Stimulated activated CD8-positive, alpha-beta memory T cell treated with anti-CD3 and anti-CD28 coated beads, Interleukin-12 subunit alpha, Interleukin-12 subunit beta, amount 100 ng/mL, for 1 hour (primary cell): ENCODE measurements around the gene SERPINA12.
"Not testable (repeated sequence)": the region's sequence is repeated elsewhere in the genome, so short reads cannot be mapped to it uniquely, and the experiment has no call there.

Experiments
- DNase-seq: peaks from one replicate; pipeline ENCODE4 v3.0.0-alpha.2; 2020; ENCODE audit warnings: low read depth

Gene SERPINA12

DNA sequence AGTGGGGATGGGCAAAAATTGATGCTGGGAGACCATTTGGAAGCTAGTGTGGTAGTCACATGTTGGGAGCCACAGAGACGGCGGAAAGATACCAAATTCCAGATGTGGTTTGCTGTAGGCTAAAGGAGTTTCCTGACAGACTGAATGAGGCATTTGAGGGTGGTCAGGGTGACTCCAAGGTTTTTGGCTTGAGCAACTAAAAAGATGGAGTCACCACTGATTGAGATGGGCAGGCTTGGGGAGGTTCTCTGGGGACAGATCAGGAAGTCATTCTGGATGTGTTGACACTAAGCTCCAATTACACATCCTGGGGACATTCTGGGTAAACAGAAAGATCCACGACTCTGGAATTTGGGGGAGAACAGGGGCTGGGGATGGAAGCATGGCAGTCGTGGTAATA is 17.8 kb downstream of the SERPINA12 start:
- DNase-seq: no peak

DNA sequence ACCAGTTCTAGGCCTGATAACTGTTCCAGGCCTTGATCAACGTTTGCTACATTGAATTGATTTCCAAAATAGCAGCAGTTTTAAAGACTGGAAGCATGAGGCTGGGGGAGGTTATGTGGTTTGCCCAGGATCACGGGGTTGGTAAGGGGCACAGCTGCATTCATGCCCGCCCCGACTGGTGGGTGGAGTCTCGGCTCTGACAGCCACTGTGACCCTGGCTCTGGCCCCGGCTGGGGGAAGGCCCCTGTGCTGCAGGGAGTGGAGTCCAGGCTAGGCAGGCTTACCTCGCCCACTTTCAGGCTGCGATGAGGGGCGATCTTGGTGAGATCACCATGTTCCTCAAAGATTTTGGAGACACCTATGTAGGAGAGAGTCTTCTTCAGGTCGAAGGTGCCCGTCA is 19.9 kb downstream of the SERPINA12 start:
- DNase-seq: no peak

DNA sequence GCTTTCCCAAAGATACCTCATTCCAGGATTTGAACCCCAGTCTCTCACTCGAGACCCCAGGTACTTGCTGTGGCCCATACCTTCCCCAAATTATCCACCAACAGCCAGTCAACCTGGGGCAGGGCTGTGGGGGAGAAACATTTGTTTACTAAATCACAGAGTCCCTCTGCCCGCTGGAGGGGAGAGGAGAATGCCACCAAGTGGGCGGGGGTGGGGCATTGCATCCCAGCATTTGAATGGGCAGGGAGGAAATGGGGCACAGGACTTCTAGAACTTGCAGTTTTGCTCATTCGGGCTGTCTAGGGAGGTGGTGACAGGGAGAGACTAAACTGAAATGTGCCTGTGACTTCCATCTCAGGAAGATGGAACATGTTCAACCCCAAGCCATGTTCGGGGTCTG is 22.4 kb downstream of the SERPINA12 start:
- DNase-seq: no peak

DNA sequence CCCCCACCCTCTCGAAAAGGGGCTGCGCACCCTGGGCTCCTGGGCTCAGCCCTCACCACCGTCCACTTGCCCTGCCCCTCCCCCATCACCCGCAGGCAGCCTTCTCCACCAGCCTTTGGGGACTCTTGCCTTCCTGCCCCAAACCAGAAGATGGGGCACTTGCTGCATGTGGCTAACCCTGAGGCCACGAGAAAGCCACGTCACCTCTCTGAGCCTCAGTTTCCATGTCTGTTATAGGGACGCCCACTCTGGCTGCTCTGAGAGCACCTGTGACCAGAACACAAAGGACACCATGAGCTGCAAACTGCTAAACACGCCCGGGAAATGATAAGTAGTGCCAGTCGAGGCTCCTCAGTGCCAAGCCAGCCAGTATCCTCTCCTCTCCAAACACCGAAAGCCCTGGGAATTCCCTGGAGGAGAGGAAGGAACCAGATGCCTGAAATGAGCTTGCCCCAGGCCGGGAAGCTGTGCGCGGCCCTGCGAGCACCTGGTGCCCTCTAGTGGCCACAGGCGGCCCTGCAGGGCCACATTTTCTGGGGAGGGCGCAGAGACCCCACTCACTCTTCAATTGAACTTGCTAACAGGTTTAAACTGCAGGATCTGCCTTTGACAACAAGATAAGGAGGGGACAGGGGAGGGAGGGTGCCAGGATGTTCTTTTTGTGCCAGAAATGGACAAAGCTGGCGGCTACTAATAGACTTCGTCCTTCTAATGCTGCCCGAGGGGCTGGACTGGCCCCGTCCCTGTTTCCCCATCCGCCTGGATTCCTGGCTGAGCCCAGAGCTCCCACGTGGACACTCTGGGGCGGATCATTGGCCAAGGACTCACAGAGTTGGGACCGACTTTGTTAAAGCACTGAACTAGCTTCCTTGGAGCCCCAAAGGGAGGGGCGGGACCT is 23.1 kb downstream of the SERPINA12 start:
- peak; percentile 15 for DNase-seq

DNA sequence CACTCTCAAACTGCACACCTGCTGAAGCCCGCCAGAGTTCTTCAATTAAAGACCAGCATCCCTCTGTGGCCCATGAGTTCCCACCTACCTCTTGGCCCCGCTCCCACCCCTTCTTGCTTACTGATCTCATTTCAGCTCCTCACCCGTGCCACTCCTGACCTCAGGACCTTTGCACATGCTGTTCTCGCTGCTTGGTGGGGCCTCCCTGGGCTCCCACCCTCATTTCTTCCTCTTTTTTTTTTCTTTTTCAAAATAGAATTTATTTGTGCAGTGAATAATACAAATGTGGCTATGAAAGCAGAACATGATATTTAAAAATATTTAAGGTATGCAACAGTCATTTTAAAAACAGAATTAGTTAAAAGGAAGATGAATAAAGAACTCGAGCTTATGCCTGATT is 24.8 kb downstream of the SERPINA12 start:
- DNase-seq: no peak

DNA sequence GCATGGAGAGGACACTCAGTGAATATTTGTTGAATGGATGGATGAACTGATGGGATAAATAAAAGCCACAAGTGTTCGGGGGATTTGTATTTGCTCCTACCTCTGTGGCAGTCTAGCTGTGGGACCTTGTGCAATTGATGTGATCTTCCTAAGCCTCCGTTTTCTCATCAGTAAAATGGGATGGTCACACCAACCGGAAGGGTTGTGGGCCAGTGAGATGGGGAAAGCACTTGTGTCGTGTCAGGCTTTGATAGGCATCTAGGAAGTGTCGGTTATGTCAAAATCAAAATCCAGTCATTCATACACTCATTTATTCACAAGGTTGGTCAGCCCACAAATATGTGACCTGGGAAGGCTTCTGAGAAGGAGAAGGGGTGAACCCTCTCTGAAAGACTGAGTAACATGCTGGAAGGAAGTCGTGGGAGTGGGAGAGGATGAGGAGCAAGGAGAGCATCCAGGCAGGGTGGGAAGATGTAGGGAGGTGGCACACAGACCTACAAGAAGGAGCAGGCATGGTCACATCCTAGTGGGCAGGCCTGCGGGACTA is 25.5 kb downstream of the SERPINA12 start:
- DNase-seq: no peak

DNA sequence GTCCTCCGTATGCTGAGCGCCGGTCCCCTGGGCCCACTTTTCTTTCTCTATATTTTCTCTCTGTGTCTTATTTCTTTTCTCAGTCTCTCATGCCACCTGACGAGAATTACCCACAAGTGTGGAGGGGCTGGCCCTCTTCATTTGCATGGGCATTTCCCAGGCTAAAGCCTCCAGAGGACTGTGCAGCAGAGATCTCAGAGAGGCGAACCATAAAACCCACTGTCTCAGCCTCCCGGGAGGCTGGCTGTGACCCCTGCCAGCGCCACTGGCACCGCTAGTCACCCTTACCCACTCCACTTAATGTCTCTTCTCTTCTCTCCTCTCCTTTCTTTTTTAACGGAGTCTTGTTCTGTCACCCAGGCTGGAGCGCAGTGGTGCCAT is 26.2 kb downstream of the SERPINA12 start:
- DNase-seq: no peak

DNA sequence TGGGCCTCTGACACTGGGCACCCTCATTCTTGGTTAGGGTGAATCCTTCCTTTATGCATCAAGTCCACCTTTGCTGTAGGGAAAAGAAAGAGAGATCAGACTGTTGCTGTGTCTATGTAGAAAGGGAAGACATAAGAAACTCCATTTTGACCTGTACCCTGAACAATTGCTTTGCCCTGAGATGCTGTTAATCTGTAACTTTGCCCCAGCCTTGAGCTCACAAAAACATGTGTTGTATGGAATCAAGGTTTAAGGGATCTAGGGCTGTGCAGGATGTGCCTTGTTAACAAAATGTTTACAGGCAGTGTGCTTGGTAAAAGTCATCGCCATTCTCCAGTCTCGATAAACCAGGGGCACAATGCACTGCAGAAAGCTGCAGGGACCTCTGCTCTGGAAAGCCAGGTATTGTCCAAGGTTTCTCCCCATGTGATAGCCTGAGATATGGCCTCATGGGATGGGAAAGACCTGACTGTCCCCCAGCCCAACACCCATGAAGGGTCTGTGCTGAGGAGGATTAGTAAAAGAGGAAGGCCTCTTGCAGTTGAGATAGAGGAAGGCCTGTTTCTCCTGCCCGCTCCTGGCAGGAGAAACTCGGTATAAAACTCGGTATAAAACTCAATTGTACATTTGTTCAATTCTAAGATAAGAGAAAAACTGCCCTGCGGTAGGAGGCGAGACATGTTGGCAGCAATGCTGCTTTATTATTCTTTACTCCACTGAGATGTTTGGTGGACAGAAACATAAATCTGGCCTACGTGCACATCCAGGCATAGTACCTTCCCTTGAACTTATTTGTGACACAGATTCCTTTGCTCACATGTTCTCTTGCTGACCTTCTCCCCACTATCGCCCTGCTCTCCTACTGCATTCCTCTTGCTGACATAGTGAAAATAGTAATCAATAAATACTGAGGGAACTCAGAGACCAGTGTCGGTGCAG is 26.9 kb downstream of the SERPINA12 start:
- DNase-seq: not testable (repeated sequence)

DNA sequence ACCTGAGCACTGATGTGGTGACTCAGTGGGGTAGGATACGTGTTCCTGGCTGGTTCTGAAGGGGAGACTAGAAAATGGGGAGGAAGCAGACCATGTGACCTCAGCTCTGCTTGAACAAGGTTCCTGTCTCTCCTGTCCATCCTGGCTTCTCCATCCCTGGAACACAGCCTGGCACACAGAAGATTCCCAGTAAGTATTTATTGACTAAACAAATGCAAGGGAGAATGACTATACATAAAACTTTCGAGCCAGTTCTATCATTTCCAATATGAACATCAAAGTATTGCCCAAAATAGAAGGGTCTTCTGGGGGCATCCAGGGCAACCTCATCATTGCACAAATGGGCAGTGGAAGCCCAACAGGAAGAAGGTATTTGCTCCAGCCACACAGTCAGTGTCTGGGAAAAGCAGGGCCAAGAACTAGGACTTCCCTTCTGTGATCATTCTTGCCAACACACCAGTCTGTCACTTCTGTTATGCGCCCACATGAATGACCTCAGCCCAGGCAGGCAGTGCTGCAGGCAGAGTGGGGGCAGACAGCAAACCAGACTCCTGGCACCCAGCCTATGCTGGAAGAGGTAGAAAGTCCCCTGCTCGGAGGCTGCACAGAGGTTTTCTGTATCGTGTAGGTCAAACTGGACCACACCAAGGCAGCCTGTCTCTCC is 27.7 kb downstream of the SERPINA12 start:
- DNase-seq: no peak

DNA sequence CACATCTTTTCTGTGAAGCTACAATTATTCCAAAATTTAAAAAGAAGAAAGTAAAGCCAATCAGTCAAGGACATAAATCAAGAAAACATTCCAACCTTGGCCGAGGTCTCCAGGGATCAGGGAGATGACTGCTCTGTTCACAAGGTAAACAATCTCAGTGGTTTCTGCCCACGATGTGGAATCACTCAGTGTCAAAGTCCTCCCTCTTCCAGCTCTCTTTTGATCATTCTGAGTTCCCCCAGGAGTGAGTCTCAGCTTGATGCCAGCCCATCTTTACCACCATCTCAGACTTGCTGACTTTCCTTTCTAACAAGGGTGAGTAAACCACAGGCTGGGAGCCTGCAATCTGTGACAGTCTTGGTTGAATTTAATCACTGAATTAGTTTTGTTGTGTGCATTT is 28.5 kb downstream of the SERPINA12 start:
- no peak for DNase-seq

DNA sequence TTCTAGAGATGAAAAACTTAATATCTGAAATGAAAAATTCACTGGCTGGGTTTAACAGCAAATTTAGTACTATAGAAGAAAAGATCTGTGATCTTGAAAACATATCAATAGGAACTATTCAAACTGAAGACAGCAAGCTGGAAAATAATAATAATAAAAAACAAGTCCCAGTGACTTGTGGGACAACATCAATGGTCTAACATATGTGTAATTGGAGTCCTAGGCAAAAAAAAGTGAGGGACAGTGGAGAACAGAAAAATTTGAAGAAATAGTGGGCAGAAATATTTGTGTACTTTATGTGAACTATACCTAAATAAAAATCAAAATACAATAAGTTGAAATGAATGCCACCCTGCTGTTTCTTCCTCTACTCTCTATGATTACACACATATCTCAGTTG is 30.8 kb downstream of the SERPINA12 start:
- DNase-seq: no peak

DNA sequence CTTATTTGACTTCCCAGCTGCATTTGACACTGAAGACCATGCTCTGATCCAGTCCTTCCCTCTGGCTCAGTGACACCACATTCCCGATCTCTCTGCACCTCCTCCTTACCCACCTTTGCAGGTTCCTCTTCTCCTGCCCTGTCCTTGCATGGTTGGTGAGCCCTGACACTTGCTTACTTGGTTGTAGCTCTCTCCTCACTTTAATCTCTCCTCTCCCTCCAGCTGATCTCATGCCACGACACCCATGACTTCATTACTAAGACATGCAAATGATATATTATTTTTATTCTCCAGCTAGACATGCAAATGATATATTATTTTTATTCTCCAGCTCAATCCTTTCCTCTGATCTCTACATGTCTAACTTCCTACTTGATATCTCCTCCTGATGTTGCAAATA is 33.2 kb downstream of the SERPINA12 start, which contains the start of gene SERPINA9:
Gene SERPINA9, minus strand, starts transcription at position 175 of the 400 bp plus-strand sequence. CDS start 6,357 bp downstream, outside the sequence.
- DNase-seq: no peak

DNA sequence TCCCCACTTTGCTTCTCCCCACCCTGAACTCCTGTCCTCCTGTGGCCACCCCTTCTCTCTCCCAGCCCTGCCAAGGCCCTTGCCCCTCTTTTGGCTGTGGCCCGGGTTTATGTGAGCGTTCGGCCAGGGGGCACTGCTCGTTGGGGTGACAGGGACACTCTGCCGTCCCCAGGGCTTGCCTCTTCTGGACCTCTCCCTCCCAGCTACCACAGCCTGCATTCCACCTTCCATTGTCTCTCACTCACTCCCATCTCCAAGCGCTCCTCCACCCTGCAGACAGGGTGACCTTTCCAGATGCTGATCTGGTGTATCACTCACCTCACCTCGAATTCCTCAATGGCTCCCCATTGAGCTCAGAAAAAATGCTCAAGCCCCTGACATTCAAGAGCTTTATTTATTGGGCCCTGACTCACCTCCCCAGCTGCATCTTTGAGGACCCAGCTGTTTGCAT is 34.7 kb downstream of the SERPINA12 start:
- no peak for DNase-seq

DNA sequence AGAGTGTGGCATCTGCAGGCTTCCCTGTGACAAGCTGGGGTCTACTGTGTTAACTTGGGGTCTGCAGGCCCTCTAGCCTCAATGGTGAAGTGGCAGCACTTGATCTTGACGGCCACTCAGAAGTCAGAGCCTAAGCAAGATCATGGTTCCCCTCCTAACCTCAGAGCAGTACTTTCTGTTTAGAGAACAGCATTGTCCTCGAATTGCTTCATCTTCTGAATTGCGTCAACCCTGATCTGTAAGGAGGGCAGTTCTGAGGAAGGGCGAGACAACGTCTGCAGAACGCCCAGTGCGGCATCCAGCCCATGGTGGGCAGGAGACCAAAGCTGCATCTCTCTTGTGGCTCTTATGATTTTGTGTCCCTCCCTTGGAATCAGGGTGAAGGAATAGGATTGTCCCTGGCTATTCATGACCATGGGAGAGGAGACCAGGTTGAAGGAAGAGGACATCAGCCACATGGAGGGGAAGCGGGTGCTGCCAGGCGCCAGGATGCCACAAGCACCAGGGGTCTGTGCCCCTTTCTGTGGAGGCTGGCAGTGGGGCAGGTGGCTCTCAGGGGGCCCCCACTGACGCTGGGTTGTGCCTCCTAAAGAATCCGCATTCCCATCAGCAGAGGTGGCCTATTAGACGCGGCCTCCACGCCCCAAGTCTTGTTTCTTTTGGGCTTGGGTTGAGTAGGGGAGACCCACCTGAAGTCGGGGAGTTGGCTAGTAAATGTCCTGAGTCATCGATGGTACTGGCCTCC is 35.4 kb downstream of the SERPINA12 start:
- no peak for DNase-seq

DNA sequence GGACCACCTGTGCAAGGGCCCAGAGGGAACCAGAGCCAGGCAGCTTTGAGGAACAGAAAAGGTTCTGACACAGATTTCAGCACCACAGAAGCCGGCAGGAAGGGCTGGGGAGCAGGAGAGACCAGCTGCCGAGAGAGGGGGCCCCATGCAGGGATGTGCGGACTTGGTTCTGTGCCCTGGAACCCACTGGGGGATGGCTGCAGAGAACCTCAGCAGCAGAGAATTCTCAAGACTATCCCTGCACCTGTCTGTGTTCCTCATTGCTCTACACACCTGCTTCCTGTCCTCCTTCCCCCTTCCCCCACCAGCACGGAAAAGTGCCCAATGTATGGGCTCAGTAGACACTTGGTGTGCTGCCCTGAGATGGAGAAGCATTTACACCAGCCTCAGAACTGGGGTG is 36.4 kb downstream of the SERPINA12 start:
- DNase-seq: no peak

DNA sequence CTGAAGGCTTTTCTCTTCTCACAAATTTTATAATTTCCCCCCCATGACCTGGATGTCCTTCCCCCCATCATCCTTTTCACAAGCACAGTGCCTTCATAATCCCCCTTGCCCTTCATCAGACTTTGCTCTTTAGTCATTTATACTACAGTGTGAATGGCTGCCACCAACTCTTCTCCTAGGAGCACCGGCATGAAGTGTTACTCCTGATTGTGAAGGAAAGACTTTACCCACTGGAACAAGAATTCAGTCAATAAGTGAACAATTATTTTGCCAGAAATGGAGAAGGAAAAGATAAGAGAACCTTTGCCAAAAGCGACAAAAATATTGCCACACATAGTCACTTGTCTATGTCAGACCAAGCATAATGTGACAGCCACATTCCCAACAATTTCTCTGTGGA is 38.2 kb downstream of the SERPINA12 start:
- no peak for DNase-seq

DNA sequence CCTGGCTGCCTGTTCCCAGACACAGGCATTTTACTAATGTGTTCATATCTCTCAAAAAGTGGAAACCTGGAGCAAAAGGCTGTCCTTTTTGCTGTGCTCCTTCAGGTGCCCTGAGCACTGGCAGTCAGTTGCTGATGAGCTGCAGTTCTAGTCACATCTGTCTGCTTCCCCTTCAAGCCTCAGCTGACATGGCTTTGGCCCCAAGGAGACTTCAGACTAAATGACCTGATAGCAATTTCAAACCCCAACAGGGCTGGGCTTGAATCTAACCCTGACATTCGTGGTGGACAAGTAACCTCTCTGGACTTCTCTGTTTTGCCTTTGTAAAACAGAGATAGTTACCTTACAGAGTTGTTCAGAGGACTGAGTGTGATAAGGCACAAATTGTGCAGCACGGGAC is 39.0 kb downstream of the SERPINA12 start:
- no peak for DNase-seq

DNA sequence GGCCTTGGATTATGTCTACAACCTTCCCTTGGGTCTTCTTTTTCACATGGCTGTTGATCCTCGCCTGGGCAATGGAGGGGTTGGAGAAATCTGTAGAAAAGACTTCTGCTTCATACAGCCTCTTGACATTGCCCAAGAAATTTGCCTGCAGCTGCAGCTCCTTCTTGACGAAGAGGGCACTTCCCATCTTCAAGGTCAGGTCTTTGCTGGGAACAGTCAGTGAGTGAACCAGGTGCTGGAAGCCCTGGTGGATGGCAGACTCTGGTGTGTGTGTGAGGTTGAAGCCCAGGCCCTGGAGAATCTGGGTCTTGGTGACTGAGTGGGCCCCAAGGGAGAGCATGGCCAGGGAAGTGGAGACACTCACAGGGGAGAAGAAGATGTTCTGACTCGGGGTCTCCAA is 40.0 kb downstream of the SERPINA12 start:
- no peak for DNase-seq

DNA sequence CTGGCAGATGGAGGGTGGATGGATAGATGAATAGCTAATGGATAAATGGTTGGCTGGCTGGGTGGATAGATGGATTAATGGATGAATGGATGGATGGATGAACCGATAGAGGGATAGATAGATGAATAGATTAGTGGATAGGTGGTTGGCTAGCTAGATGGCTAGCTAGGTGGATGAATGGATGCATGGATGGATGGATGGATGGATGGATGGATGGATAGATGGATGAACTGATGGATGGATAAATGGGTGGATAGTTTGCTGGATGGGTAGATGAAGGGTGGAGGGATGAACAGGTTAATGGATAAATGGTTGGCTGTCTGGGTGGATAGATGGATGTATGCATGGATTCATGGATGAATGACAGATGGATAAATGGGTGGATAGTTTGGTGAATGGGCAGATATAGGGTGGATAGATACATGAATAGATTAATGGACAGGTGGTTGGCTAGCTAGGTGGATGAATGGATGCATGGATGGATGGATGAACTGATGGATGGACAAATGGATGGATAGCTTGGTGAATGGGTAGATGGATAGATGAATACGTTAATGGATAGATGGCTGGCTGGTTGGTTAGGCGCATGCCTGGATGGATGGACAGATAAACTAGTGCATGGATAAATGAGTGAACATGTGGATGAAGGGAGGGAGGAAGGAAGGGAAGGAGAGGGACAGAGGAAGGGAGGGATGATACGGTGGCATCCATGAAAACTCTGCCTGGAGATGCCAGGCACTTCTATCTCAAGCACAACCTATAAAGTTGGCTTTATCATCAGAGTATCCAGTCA is 41.3 kb downstream of the SERPINA12 start:
- DNase-seq: no peak

DNA sequence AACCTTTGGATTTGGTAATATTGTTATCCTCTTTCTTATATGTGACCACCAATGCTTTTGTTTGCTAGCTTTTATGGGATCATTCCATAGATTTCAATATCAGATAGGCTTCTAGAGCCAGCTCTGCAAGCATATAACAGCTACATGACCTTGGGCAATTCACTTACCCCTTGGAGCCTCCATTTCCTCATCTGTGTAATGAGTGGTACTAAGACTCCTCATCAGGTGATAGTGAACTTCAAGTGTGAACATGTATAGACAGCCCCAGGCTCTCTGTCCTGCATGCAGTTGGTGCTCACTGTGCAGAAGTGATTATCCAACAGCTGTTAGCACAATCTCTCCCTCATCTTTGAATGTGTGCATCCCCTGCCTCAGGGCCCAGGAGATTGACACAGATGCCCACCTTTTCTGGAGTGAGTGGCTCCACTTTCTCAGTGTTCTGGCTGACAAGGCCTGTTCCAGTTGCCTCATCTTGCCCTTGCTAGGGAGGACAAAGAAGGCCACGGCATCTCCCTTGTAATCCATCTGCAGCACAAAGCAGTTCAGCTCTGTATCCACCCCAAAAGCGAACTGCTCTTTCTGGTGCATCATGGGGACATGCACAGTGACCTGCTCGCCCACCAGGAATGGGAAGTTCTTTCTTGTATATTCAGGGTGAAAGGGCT is 42.4 kb downstream of the SERPINA12 start:
- DNase-seq: no peak
